NCI-H2196 treated with DMSO at 0.1 percent for 48 hours (cell line): ENCODE measurements around the gene DNAI7.

Source experiments
- DNase-seq: peaks from one replicate; lab custom pipeline; 2025; ENCODE audit not compliant: unreplicated experiment; lab: John Stamatoyannopoulos, UW

Gene DNAI7

GRCh38 chr12:25184132-25184531 lies 10.8 kb downstream of the DNAI7 start:
- no peak for DNase-seq

- DNase-seq = no peak
Measured at GRCh38 chr12:25182765-25183164, 12.2 kb downstream of the DNAI7 start.

GRCh38 chr12:25162866-25163265 lies 32.1 kb downstream of the DNAI7 start:
- no peak for DNase-seq

- no peak for DNase-seq
Measured at GRCh38 chr12:25156061-25156460, 38.9 kb downstream of the DNAI7 start.

GRCh38 chr12:25155022-25155576 lies 39.9 kb downstream of the DNAI7 start:
- peak; percentile 58 for DNase-seq

- DNase-seq = no peak
Measured at GRCh38 chr12:25152055-25152454, 42.9 kb downstream of the DNAI7 start.

- DNase-seq = no peak
Measured at GRCh38 chr12:25151476-25151875, 43.5 kb downstream of the DNAI7 start.

- no peak for DNase-seq
Measured at GRCh38 chr12:25146686-25147085, 48.3 kb downstream of the DNAI7 start.

- DNase-seq = no peak
Measured at GRCh38 chr12:25135531-25136154, 59.3 kb downstream of the DNAI7 start.

- DNase-seq = no peak
Measured at GRCh38 chr12:25131270-25131669, 63.7 kb downstream of the DNAI7 start.

GRCh38 chr12:25130741-25131188 lies 64.2 kb downstream of the DNAI7 start:
- peak; percentile 58 for DNase-seq

GRCh38 chr12:25126746-25127145 lies 68.2 kb downstream of the DNAI7 start:
- no peak for DNase-seq

GRCh38 chr12:25126101-25126500 lies 68.9 kb downstream of the DNAI7 start:
- no peak for DNase-seq

GRCh38 chr12:25124493-25124892 lies 70.5 kb downstream of the DNAI7 start:
- DNase-seq = no peak

- no peak for DNase-seq
Measured at GRCh38 chr12:25123126-25123525, 71.8 kb downstream of the DNAI7 start.

GRCh38 chr12:25121916-25122315 lies 73.0 kb downstream of the DNAI7 start:
- no peak for DNase-seq

GRCh38 chr12:25121110-25121509 lies 73.8 kb downstream of the DNAI7 start:
- no peak for DNase-seq

- DNase-seq = no peak
Measured at GRCh38 chr12:25119020-25119419, 75.9 kb downstream of the DNAI7 start.

- no peak for DNase-seq
Measured at GRCh38 chr12:25115677-25116076, 79.3 kb downstream of the DNAI7 start.

- DNase-seq = no peak
Measured at GRCh38 chr12:25113651-25114050, 81.3 kb downstream of the DNAI7 start.

GRCh38 chr12:25110260-25110659 lies 84.7 kb downstream of the DNAI7 start:
- no peak for DNase-seq

GRCh38 chr12:25107920-25108319 lies 87.0 kb downstream of the DNAI7 start:
- no peak for DNase-seq

GRCh38 chr12:25106818-25107217 lies 88.1 kb downstream of the DNAI7 start:
- no peak for DNase-seq
